GM18951 (cell line): Measurements from ENCODE around the gene ULK4.
"Not testable (repeated sequence)": the region's sequence is repeated elsewhere in the genome, so short reads cannot be mapped to it uniquely, and the experiment has no call there.

Source experiments
- POLR2A ChIP-seq: IDR thresholded peaks from 4 replicates; pipeline ENCODE4 v1.6.1; 2011; ENCODE audit warnings: mild to moderate bottlenecking; ENCODE audit not compliant: insufficient read length, insufficient read depth; ENCODE audit errors: extremely low read depth
- in situ Hi-C: fragments of 300-500 bp; cut with MboI; formaldehyde crosslinking; loops from one replicate; pipeline ENCODE4 v1.12.0; 2022; ENCODE audit warnings: low sequenced_read_pairs, mixed read lengths, inconsistent platforms; ENCODE audit not compliant: unreplicated experiment

The ULK4 gene

GRCh38 chr3:41742121-41742520 is 219.8 kb downstream of the ULK4 start:
- TF ChIP-seq POLR2A, result no peak
- in situ Hi-C loops, result no loop called here

GRCh38 chr3:41740374-41740886 is 221.5 kb downstream of the ULK4 start:
- TF ChIP-seq POLR2A, result no peak
- in situ Hi-C loops, result no loop called here

GRCh38 chr3:41726891-41727290 is 235.0 kb downstream of the ULK4 start:
- no peak for TF ChIP-seq POLR2A
- in situ Hi-C loops, result no loop called here

GRCh38 chr3:41717641-41718040 is 244.3 kb downstream of the ULK4 start:
- no peak for TF ChIP-seq POLR2A
- in situ Hi-C loops, result no loop called here

GRCh38 chr3:41716471-41716870 is 245.4 kb downstream of the ULK4 start:
- in situ Hi-C loops, result no loop called here
- TF ChIP-seq POLR2A, result no peak

- no peak for TF ChIP-seq POLR2A
- in situ Hi-C loops, result no loop called here
Observed at GRCh38 chr3:41715376-41715775, 246.5 kb downstream of the ULK4 start.

- in situ Hi-C loops, result no loop called here
- no peak for TF ChIP-seq POLR2A
Observed at GRCh38 chr3:41711651-41712050, 250.3 kb downstream of the ULK4 start.

- no peak for TF ChIP-seq POLR2A
- in situ Hi-C loops, result no loop called here
Observed at GRCh38 chr3:41710646-41711388, 251.1 kb downstream of the ULK4 start.

GRCh38 chr3:41709213-41709612 is 252.7 kb downstream of the ULK4 start:
- in situ Hi-C loops, result not testable (repeated sequence)

- no peak for TF ChIP-seq POLR2A
- in situ Hi-C loops, result no loop called here
Observed at GRCh38 chr3:41708176-41708575, 253.7 kb downstream of the ULK4 start.

- no peak for TF ChIP-seq POLR2A
- in situ Hi-C loops, result no loop called here
Observed at GRCh38 chr3:41705893-41706292, 256.0 kb downstream of the ULK4 start.

- no peak for TF ChIP-seq POLR2A
Observed at GRCh38 chr3:41701191-41701698, 260.7 kb downstream of the ULK4 start.

GRCh38 chr3:41700155-41700554 is 261.7 kb downstream of the ULK4 start:
- no peak for TF ChIP-seq POLR2A
- in situ Hi-C loops, result no loop called here

More at GRCh38 chr3:41701191-41701698, 260.7 kb downstream of the ULK4 start:
- in situ Hi-C loops, result no loop called here

- TF ChIP-seq POLR2A, result no peak
- in situ Hi-C loops, result no loop called here
Observed at GRCh38 chr3:41698898-41699297, 263.0 kb downstream of the ULK4 start.
